ENCODE measurements around the gene ITSN2.

The ITSN2 gene

GRCh38 chr2:24221343-24222050 is 138.8 kb downstream of the ITSN2 start:
- DNase-seq (ENCODE audit: low read depth), result no peak
- TF ChIP-seq, protein P1, sequence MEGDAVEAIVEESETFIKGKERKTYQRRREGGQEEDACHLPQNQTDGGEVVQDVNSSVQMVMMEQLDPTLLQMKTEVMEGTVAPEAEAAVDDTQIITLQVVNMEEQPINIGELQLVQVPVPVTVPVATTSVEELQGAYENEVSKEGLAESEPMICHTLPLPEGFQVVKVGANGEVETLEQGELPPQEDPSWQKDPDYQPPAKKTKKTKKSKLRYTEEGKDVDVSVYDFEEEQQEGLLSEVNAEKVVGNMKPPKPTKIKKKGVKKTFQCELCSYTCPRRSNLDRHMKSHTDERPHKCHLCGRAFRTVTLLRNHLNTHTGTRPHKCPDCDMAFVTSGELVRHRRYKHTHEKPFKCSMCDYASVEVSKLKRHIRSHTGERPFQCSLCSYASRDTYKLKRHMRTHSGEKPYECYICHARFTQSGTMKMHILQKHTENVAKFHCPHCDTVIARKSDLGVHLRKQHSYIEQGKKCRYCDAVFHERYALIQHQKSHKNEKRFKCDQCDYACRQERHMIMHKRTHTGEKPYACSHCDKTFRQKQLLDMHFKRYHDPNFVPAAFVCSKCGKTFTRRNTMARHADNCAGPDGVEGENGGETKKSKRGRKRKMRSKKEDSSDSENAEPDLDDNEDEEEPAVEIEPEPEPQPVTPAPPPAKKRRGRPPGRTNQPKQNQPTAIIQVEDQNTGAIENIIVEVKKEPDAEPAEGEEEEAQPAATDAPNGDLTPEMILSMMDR (conservative IDR thresholded peaks at IDR 0.05; ENCODE audit: control insufficient read depth, insufficient read depth, low read depth, low read length), result no peak
- no peak overlapping the region for H3K4me3 ChIP-seq (ENCODE audit: control insufficient read depth, low read depth, low read length)

GRCh38 chr2:24220554-24221291 is 139.6 kb downstream of the ITSN2 start:
- no peak for DNase-seq (ENCODE audit: low read depth)
- no peak overlapping the region for H3K4me3 ChIP-seq (ENCODE audit: control insufficient read depth, low read depth, low read length)
- TF ChIP-seq, protein P1 (conservative IDR thresholded peaks at IDR 0.05; ENCODE audit: control insufficient read depth, insufficient read depth, low read depth, low read length), result no peak

DNA sequence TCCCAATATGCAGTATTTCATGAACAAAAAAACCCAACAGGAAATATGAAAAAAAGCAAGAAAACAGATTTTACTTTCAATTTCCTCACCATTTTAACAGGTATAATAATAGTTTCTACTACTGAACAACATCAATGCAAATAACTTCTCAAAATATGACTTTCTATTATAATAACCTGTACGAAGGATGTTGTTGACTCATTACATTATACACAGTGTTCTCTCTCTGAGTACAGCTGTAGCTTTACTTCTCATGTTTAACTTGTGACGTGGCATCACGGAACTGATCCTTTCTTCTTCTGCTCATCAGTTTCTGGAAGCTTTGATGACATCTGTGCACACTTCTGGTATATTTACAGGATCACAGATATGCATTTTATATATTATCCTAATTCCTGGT is 145.5 kb downstream of the ITSN2 start:
- no peak overlapping the region for H3K4me3 ChIP-seq (ENCODE audit: control insufficient read depth, low read depth, low read length)
- TF ChIP-seq, protein P1 (conservative IDR thresholded peaks at IDR 0.05; ENCODE audit: control insufficient read depth, insufficient read depth, low read depth, low read length), result no peak
- no peak for DNase-seq (ENCODE audit: low read depth)

DNA sequence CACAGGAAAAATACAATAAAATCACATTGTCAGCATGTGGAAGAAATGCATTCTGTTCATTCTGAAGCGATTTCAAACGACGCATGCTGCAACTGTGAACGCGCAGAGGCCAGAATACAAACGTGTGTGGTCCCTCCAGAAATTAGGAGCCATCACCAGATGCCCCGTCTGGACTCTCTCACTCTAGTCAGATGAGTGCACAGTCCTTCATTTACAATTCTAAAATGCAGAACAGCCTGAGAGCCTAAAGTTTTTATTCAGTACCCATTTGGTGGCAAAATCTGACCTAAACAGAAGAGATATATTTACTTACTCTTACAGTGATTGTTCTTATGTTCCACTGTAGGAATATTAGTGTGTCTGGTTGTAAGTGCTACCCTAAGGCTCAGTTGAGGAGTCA is 148.9 kb downstream of the ITSN2 start:
- TF ChIP-seq, protein P1 (conservative IDR thresholded peaks at IDR 0.05; ENCODE audit: control insufficient read depth, insufficient read depth, low read depth, low read length), result no peak
- no peak overlapping the region for H3K4me3 ChIP-seq (ENCODE audit: control insufficient read depth, low read depth, low read length)
- no peak for DNase-seq (ENCODE audit: low read depth)

DNA sequence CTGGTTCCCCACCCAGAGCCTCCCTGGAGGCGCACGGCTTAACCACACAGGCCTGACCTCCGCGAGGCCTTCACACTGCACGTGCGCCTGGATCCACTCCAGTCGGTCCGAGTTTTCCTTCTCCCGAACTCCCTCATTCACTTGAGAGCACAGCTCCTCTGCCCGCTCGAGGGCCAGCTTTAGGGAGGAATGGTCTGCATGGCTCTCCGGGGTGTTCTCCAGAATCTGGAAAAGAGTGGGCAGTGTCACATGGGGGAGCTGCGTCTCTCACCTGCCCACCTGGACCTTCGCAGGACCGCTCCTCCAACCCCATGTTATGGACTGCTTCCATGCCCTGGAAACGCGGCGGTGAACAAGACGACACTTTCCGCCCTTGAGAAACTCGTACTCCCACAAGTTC is 149.6 kb downstream of the ITSN2 start:
- DNase-seq (ENCODE audit: low read depth), result no peak
- TF ChIP-seq, protein P1 (conservative IDR thresholded peaks at IDR 0.05; ENCODE audit: control insufficient read depth, insufficient read depth, low read depth, low read length), result no peak
- no peak overlapping the region for H3K4me3 ChIP-seq (ENCODE audit: control insufficient read depth, low read depth, low read length)

DNA sequence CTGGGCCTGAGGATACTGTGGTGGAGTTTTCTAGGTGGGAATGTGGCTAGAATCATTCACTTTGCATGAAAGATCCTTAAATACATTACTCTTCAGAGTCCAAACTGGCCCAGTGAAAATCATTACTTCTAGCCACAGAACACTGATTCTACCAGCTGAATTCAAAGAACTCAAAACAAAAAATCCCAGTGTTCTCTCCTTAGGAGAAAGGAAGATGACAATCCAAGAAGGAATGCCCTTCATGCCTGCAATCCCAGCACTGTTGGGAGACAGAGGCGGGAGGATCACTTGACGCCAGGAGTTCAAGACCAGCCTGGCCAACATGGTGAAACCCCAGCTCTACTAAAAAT is 150.3 kb downstream of the ITSN2 start:
- TF ChIP-seq, protein P1 (conservative IDR thresholded peaks at IDR 0.05; ENCODE audit: control insufficient read depth, insufficient read depth, low read depth, low read length), result no peak
- no peak for DNase-seq (ENCODE audit: low read depth)
- no peak overlapping the region for H3K4me3 ChIP-seq (ENCODE audit: control insufficient read depth, low read depth, low read length)

Data from fibroblast of mammary gland (primary cell).